Choroid plexus epithelial cell (primary cell): ENCODE measurements around the gene C11orf65.

ENCODE experiments used
- DNase-seq: peaks from one replicate; pipeline ENCODE4 v3.0.0-alpha.2; 2010; ENCODE audit warnings: low read depth
- H3K4me3 ChIP-seq: 2 replicates; pipeline ENCODE4 v1.5.1; 2011; ENCODE audit warnings: low read depth, mild to moderate bottlenecking, control low read depth, low read length, moderate library complexity
- CTCF ChIP-seq: conservative IDR thresholded peaks from 2 replicates; pipeline ENCODE4 v1.5.1; 2011; ENCODE audit warnings: low read depth, mild to moderate bottlenecking, control low read depth, inconsistent platforms, low read length, moderate library complexity

C11orf65 gene

GRCh38 chr11:108467091-108467823 is at the start of gene C11orf65:
C11orf65 (minus strand) TSS chr11:108467529; CDS start chr11:108461559, 5,970 bp downstream.
- DNase-seq, result peak; percentile 99
- peak within 1 kb of the TSS; percentile 83 for H3K4me3 ChIP-seq
- no peak for TF ChIP-seq CTCF

- H3K4me3 ChIP-seq, result no peak overlapping the region
- no peak for TF ChIP-seq CTCF
- DNase-seq, result no peak
Observed at GRCh38 chr11:108516125-108516524, 48.8 kb upstream of the C11orf65 start.

- no peak for TF ChIP-seq CTCF
- H3K4me3 ChIP-seq, result no peak overlapping the region
- no peak for DNase-seq
Observed at GRCh38 chr11:108512708-108513107, 45.4 kb upstream of the C11orf65 start.

- peak; percentile 70 for DNase-seq
- TF ChIP-seq CTCF, result no peak
- H3K4me3 ChIP-seq, result no peak overlapping the region
Observed at GRCh38 chr11:108511851-108512474, 44.6 kb upstream of the C11orf65 start.

GRCh38 chr11:108508653-108509593 is 41.6 kb upstream of the C11orf65 start:
- TF ChIP-seq CTCF, result no peak
- DNase-seq, result no peak
- H3K4me3 ChIP-seq, result no peak overlapping the region

- no peak for DNase-seq
- H3K4me3 ChIP-seq, result no peak overlapping the region
- TF ChIP-seq CTCF, result no peak
Observed at GRCh38 chr11:108501396-108501795, 34.1 kb upstream of the C11orf65 start.
